ENCODE data around the gene PRG2.

GRCh38 chr11:57345555-57346211 lies 44.8 kb downstream of the PRG2 start:
- TF ChIP-seq CTCF (IDR thresholded peaks at IDR 0.05 in 4 of 5, conservative IDR thresholded peaks at IDR 0.05 in 1 of 5) (peak; percentile 37 to 90 (median 68)), POLR2A (IDR thresholded peaks at IDR 0.05) (no peak)
